Neural cell (in vitro differentiated cells): ENCODE measurements around the gene USP2. TPM values are rescaled to one million over a fixed set of nuclear protein-coding genes. Genes with fewer than 3 reads are reported as not detected.

Experiments used
- H2AFZ ChIP-seq: fragments of 200-600, 300-800 bp; sonication (generic), shearing (Covaris generic); 2 replicates; pipeline ENCODE4 v1.6.0; 2014; ENCODE audit warnings: low read depth, mild to moderate bottlenecking, antibody characterized with exemption, low read length, moderate library complexity
- H3F3A ChIP-seq: fragments of 200-600 bp; shearing (Covaris generic); 2 replicates; pipeline ENCODE4 v1.6.1; 2016; ENCODE audit warnings: mild to moderate bottlenecking, moderate library complexity, mixed read lengths, antibody characterized with exemption, low read length; ENCODE audit not compliant: insufficient read depth, poor library complexity, severe bottlenecking
- H3K27ac ChIP-seq: fragments of 200-600, 300-800 bp; sonication (generic), shearing (Covaris generic); 2 replicates; pipeline ENCODE4 v1.5.1; 2014; ENCODE audit warnings: mild to moderate bottlenecking, low read length, moderate library complexity
- H3K27me3 ChIP-seq: fragments of 300-800, 200-600 bp; sonication (generic), shearing (Covaris generic); 2 replicates; pipeline ENCODE4 v1.6.0; 2014; ENCODE audit warnings: mild to moderate bottlenecking, low read depth, low read length, moderate library complexity; ENCODE audit not compliant: insufficient read depth
- H3K36me3 ChIP-seq: fragments of 300-800, 200-600 bp; sonication (generic), shearing (Covaris generic); 2 replicates; pipeline ENCODE4 v1.5.1; 2014; ENCODE audit warnings: mild to moderate bottlenecking, antibody characterized with exemption, low read length, moderate library complexity; ENCODE audit not compliant: insufficient read depth
- H3K4me2 ChIP-seq: fragments of 300-800, 200-600 bp; sonication (generic), shearing (Covaris generic); 2 replicates; pipeline ENCODE4 v1.6.0; 2014; ENCODE audit warnings: mild to moderate bottlenecking, low read length
- H3K4me3 ChIP-seq: fragments of 300-800, 200-600 bp; sonication (generic), shearing (Covaris generic); 2 replicates; pipeline ENCODE4 v1.5.1; 2014; ENCODE audit warnings: mild to moderate bottlenecking, low read length, moderate library complexity
- H3K79me2 ChIP-seq: fragments of 200-600 bp; shearing (Covaris generic); replicated peaks from 2 replicates; pipeline ENCODE4 v1.6.0; 2014; ENCODE audit warnings: mild to moderate bottlenecking, low read length, moderate library complexity; ENCODE audit not compliant: insufficient read depth
- H3K9ac ChIP-seq: fragments of 300-800, 200-600 bp; sonication (generic), shearing (Covaris generic); 2 replicates; pipeline ENCODE4 v1.6.1; 2016; ENCODE audit warnings: mild to moderate bottlenecking, low read length, mixed read lengths
- H3K9me2 ChIP-seq: fragments of 200-600 bp; shearing (Covaris generic); 2 replicates; pipeline ENCODE4 v1.6.1; 2016; ENCODE audit warnings: mild to moderate bottlenecking, low read length, mixed read lengths; ENCODE audit not compliant: insufficient read depth
- H3K9me3 ChIP-seq: fragments of 200-600, 300-800 bp; sonication (generic), shearing (Covaris generic); 2 replicates; pipeline ENCODE4 v1.6.1; 2016; ENCODE audit warnings: mild to moderate bottlenecking, mixed run types, low read length, moderate library complexity, mixed read lengths
- H4K20me1 ChIP-seq: fragments of 200-600 bp; shearing (Covaris generic); 2 replicates; pipeline ENCODE4 v1.6.1; 2016; ENCODE audit warnings: mild to moderate bottlenecking, mixed run types; ENCODE audit not compliant: insufficient read depth
- CTCF ChIP-seq: fragments of 450-650 bp; IDR thresholded peaks from 2 replicates; pipeline ENCODE4 v1.5.1; 2014; ENCODE audit warnings: antibody characterized with exemption, mild to moderate bottlenecking, moderate library complexity; ENCODE audit not compliant: poor library complexity, severe bottlenecking
- EP300 ChIP-seq: fragments of 450-650 bp; conservative IDR thresholded peaks from 2 replicates; pipeline ENCODE4 v1.6.1; 2014; ENCODE audit warnings: antibody characterized with exemption, mild to moderate bottlenecking, moderate library complexity; ENCODE audit not compliant: poor library complexity, severe bottlenecking
- EZH2 ChIP-seq: fragments of 200-600, 300-800 bp; shearing (Covaris generic), sonication (generic); IDR thresholded peaks from 2 replicates; pipeline ENCODE4 v1.6.1; 2014; ENCODE audit warnings: antibody characterized with exemption, low read length, borderline replicate concordance, mild to moderate bottlenecking; ENCODE audit not compliant: insufficient read depth, poor library complexity, severe bottlenecking
- MXI1 ChIP-seq: fragments of 450-650 bp; conservative IDR thresholded peaks from 2 replicates; pipeline ENCODE4 v1.6.1; 2014; ENCODE audit warnings: antibody characterized with exemption, mild to moderate bottlenecking; ENCODE audit not compliant: poor library complexity, severe bottlenecking
- POLR2AphosphoS5 ChIP-seq: IDR thresholded peaks from 2 replicates; pipeline ENCODE4 v1.6.1; 2012
- RAD21 ChIP-seq: fragments of 450-650 bp; conservative IDR thresholded peaks from 2 replicates; pipeline ENCODE4 v1.6.1; 2014; ENCODE audit warnings: antibody characterized with exemption, mild to moderate bottlenecking, moderate library complexity
- REST ChIP-seq: IDR thresholded peaks from 2 replicates; pipeline ENCODE4 v1.6.1; 2012; ENCODE audit warnings: borderline replicate concordance
- SMC3 ChIP-seq: fragments of 450-650 bp; conservative IDR thresholded peaks from 2 replicates; pipeline ENCODE4 v1.6.1; 2014; ENCODE audit warnings: antibody characterized with exemption, mild to moderate bottlenecking, moderate library complexity; ENCODE audit not compliant: poor library complexity
- TAF1 ChIP-seq: IDR thresholded peaks from 2 replicates; pipeline ENCODE4 v1.6.1; 2012; ENCODE audit warnings: low read depth
- polyA plus RNA-seq: library from polyadenylated mRNA; depleted of rRNA; stranded (reverse); fragments of >200 nt; gene quantifications from 2 replicates; pipeline ENCODE4 v1.2.3, GENCODE V29; 2014

Gene USP2
- polyA plus RNA-seq, 1 donor from 2014 or later, result 0.59 TPM

- Histone ChIP-seq H4K20me1 (no peaks in the 10 kb centered on the region), H3K4me2 (no peak overlapping the region), H3K4me3 (no peak overlapping the region), H3K27me3 (no peaks in the 10 kb centered on the region), H3F3A (no peaks in the 10 kb centered on the region), H3K79me2 (peaks cover 4% of the 10 kb centered on the region), H2AFZ (no peak overlapping the region), H3K9me2 (no peaks in the 10 kb centered on the region), H3K9ac (no peak overlapping the region), H3K36me3 (no peaks in the 10 kb centered on the region), H3K27ac (no peak overlapping the region), H3K9me3 (no peaks in the 10 kb centered on the region)
- no peak for TF ChIP-seq CTCF
- TF ChIP-seq EZH2, result no peak
- TF ChIP-seq EP300, result no peak
- TF ChIP-seq POLR2AphosphoS5, result no peak
- no peak for TF ChIP-seq RAD21
- no peak for TF ChIP-seq MXI1
- TF ChIP-seq TAF1, result no peak
- no peak for TF ChIP-seq REST
- TF ChIP-seq SMC3, result no peak
Measured at GRCh38 chr11:119417726-119418540, 36.4 kb upstream of the USP2 start.

GRCh38 chr11:119416606-119417580 is 35.4 kb upstream of the USP2 start:
- Histone ChIP-seq H3K79me2 (peaks cover 4% of the 10 kb centered on the region), H4K20me1 (no peaks in the 10 kb centered on the region), H3K9me2 (no peaks in the 10 kb centered on the region), H3F3A (no peaks in the 10 kb centered on the region), H3K27ac (no peak overlapping the region), H2AFZ (no peak overlapping the region), H3K4me2 (no peak overlapping the region), H3K4me3 (no peak overlapping the region), H3K9me3 (no peaks in the 10 kb centered on the region), H3K9ac (no peak overlapping the region), H3K27me3 (no peaks in the 10 kb centered on the region), H3K36me3 (no peaks in the 10 kb centered on the region)
- TF ChIP-seq TAF1, result no peak
